Spleen (tissue), 11 donors: ENCODE results near the gene PITHD1. TPM values are rescaled to one million over a fixed set of nuclear protein-coding genes. Genes with fewer than 3 reads are reported as not detected.

Experiments used
- DNase-seq: peaks from one replicate; pipeline ENCODE4 v3.0.0-alpha.2; 2020
- H3K27ac ChIP-seq, 8 donors: fragments of 200-600 bp; sonication (generic) in 7 of 8; 1 replicate in 4 of 8; 2 replicates in 4 of 8; pipeline versions ENCODE4 v1.5.0 to v1.8.0; 2016 to 2021; ENCODE audit warnings: inconsistent platforms in 4 of 8, mild to moderate bottlenecking in 4 of 8, moderate library complexity in 1 of 8
- H3K27me3 ChIP-seq, 7 donors: fragments of 200-600 bp; sonication (generic) in 6 of 7; replicated peaks in 1 of 7; 1 replicate in 4 of 7; 2 replicates in 3 of 7; pipeline versions ENCODE4 v1.5.0 to v1.8.0; 2016 to 2021; ENCODE audit warnings: inconsistent platforms in 3 of 7, mild to moderate bottlenecking in 1 of 7
- H3K36me3 ChIP-seq, 6 donors: fragments of 200-600 bp; sonication (generic) in 5 of 6; 1 replicate in 4 of 6; 2 replicates in 2 of 6; pipeline versions ENCODE4 v1.5.0 to v1.8.0; 2016 to 2021; ENCODE audit warnings: inconsistent platforms in 2 of 6
- H3K4me1 ChIP-seq, 6 donors: fragments of 200-600 bp; sonication (generic) in 5 of 6; 1 replicate in 3 of 6; 2 replicates in 3 of 6; pipeline versions ENCODE4 v1.5.0 to v1.8.0; 2016 to 2021; ENCODE audit warnings: inconsistent platforms in 3 of 6
- H3K4me3 ChIP-seq, 8 donors: fragments of 200-600 bp; sonication (generic) in 7 of 8; 1 replicate in 4 of 8; 2 replicates in 4 of 8; pipeline versions ENCODE4 v1.5.0 to v1.8.0; 2016 to 2021; ENCODE audit warnings: inconsistent platforms in 4 of 8, mild to moderate bottlenecking in 4 of 8, moderate library complexity in 2 of 8
- H3K9me3 ChIP-seq, 8 donors: fragments of 200-600 bp; sonication (generic) in 7 of 8; 1 replicate in 4 of 8; 2 replicates in 4 of 8; pipeline versions ENCODE4 v1.5.0 to v1.8.0; 2016 to 2021; ENCODE audit warnings: inconsistent platforms in 4 of 8
- POLR2A ChIP-seq, 3 donors: fragments of 450-650 bp; IDR thresholded peaks; one replicate each; pipeline ENCODE4 v1.5.1; 2017; ENCODE audit warnings: antibody characterized with exemption in 3 of 3, mild to moderate bottlenecking in 1 of 3
- POLR2AphosphoS5 ChIP-seq, 3 donors: sonication (generic); formaldehyde crosslinking; IDR thresholded peaks; one replicate each; pipeline ENCODE4 v1.5.1; 2017; ENCODE audit warnings: antibody characterized with exemption in 3 of 3
- WGBS, 5 donors: extraction: QIAGEN DNeasy Blood & Tissue Kit in 3 of 5; methylation state at CpG; one replicate each; pipeline versions ENCODE4 v1.1.5 to v1.1.7; 2013 to 2018; 5-methylcytosine and 5-hydroxymethylcytosine counted together
- intact Hi-C: fragments of 100-400 bp; cut with DNase I; formaldehyde crosslinking; loops from one replicate; pipeline ENCODE4 v1.15.0; 2023; ENCODE audit warnings: low total_unique reads
- polyA plus RNA-seq, 3 donors: library from polyadenylated mRNA; stranded (reverse); fragments of 200-250 nt; gene quantifications; one replicate each; pipeline ENCODE4 v1.2.1, GENCODE V29; 2013
- total RNA-seq, 7 donors: library from RNA; depleted of rRNA in 3 of 7; stranded (reverse); fragments of >200 nt in 3 of 7; fragmentation: NEBNext Ultra II Directional in 4 of 7; extraction: Animal tissue kit (Norgen Biotek cat#: 25700) in 4 of 7; gene quantifications; one replicate each; pipeline versions ENCODE4 v1.1.0 to v1.2.1, GENCODE V29; 2016 to 2021
- TF ChIP-seq, protein P1 (sequence below), 11 experiments: fragments of 200-600 bp in 7 of 11; fragments of 450-650 bp in 4 of 11; sonication (generic) in 4 of 11; IDR thresholded peaks in 8 of 11; conservative IDR thresholded peaks in 3 of 11; 1 replicate in 7 of 11; 2 replicates in 4 of 11; pipeline versions ENCODE4 v1.4.0 to v1.8.0; 2016 to 2021; ENCODE audit warnings: antibody characterized with exemption in 11 of 11, inconsistent platforms in 4 of 11, mild to moderate bottlenecking in 1 of 11
- donor health status: healthy with polysubstance abuse.
- donor health status: DM: no; HTN: no; CAD: no; lungs with moderate emphysema.
- donor health status: DM: no; HTN: no; CAD: no.
- donor health status: Bipolar disorder and iron deficiency.
- donor health status: healthy.
- donor health status: DM: no; HTN: no; CAD: no.
- donor health status: DM: yes; HTN: yes; CAD: no.

Gene PITHD1
- total and polyA plus RNA-seq, 10 donors, result 43.9 to 68.5 (median 52.0) TPM

DNA sequence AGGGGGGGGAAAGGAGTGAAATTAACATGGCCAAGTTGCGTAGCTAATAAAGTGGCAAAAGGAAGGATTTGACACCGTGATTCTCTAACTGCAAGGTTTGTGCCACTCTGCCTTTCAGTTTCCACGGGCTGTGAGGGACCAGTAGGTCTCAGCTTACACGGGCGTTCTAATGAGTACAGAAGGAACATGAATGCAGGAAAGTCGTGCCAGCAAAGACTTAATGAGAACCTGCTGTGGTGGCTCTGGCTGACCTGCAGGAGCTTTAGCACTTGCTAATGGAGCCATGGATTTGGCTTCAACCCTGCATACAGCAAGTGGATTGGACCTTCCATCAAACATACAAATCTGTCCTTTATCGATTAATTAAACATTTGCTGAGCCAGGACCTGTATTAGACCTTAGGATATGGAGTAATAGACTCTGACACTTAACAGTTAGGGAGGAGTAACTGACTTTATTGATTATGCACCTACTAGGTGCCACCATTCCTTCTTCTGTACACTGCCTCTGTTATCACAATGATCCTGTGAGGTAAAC, 15.1 kb upstream of the PITHD1 start:
- Histone ChIP-seq H3K9me3 (no peaks in the 10 kb centered on the region), H3K27me3 (no peaks in the 10 kb centered on the region), H3K4me3 (no peak overlapping the region), H3K4me1 (peaks cover 0 to 9% (median 0%) of the 10 kb centered on the region in 6 donors), H3K27ac (no peak overlapping the region), H3K36me3 (peaks cover 0 to 100% (median 42%) of the 10 kb centered on the region in 6 donors)
- TF ChIP-seq, protein P1, sequence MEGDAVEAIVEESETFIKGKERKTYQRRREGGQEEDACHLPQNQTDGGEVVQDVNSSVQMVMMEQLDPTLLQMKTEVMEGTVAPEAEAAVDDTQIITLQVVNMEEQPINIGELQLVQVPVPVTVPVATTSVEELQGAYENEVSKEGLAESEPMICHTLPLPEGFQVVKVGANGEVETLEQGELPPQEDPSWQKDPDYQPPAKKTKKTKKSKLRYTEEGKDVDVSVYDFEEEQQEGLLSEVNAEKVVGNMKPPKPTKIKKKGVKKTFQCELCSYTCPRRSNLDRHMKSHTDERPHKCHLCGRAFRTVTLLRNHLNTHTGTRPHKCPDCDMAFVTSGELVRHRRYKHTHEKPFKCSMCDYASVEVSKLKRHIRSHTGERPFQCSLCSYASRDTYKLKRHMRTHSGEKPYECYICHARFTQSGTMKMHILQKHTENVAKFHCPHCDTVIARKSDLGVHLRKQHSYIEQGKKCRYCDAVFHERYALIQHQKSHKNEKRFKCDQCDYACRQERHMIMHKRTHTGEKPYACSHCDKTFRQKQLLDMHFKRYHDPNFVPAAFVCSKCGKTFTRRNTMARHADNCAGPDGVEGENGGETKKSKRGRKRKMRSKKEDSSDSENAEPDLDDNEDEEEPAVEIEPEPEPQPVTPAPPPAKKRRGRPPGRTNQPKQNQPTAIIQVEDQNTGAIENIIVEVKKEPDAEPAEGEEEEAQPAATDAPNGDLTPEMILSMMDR (IDR thresholded peaks at IDR 0.05 in 8 of 11, conservative IDR thresholded peaks at IDR 0.05 in 3 of 11), result no peak
- TF ChIP-seq POLR2AphosphoS5 (IDR thresholded peaks at IDR 0.05) (no peak), POLR2A (IDR thresholded peaks at IDR 0.05) (no peak)
- intact Hi-C loops, result no loop called here
- WGBS, 5 donors, result 82 to 95% (median 92%) methylated on average over 7 of the region's 7 CpGs
- DNase-seq, result no peak

GRCh38 chr1:23768733-23769132, 9.5 kb upstream of the PITHD1 start:
- Histone ChIP-seq H3K27ac (no peak overlapping the region), H3K27me3 (no peaks in the 10 kb centered on the region), H3K9me3 (no peaks in the 10 kb centered on the region), H3K4me3 (no peak overlapping the region), H3K4me1 (peaks cover 0 to 9% (median 7%) of the 10 kb centered on the region in 6 donors), H3K36me3 (peaks cover 0 to 69% (median 5%) of the 10 kb centered on the region in 6 donors)
- TF ChIP-seq, protein P1 (IDR thresholded peaks at IDR 0.05 in 8 of 11, conservative IDR thresholded peaks at IDR 0.05 in 3 of 11), result no peak
- no peak for TF ChIP-seq POLR2A (IDR thresholded peaks at IDR 0.05)
- no peak for TF ChIP-seq POLR2AphosphoS5 (IDR thresholded peaks at IDR 0.05)
- no peak for DNase-seq
- intact Hi-C loops, result no loop called here
- WGBS, 5 donors, result 85 to 96% (median 88%) methylated on average over 5 of the region's 5 CpGs

DNA sequence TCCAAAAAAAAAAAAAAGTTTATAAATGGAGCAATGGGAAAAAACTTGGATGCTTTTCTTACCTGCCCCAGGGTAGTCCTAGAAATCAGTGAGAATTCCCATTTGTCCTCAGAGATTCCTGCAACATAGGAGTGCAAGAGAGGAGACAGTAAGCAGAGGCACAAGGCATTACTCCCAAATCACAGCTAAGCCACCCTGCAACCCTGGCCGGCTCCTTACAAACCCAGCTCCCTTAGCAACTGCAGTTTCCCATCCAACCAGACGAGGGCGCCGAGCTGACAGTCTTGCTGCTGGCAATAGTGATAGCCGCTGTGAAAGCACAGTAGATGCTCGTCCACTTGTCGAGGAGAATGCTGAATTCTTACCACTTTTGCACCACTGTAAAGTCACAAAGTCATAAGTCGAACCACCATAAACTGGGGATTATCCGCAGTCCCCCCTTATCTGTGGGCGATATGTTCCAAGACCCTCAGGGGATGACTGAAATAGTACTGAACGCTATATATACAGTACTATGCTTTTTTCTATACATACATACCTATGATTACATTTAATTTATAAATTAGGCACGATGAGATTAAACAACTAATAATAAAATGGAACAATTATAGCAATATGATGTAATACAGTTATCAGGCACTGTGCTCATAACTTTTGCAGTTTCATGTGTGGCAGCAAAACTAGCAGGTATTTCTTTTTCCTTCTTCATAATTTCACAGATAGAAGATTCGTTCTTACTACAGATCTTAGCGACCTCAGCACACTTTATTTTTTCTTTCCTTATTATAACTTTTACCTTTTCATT, 6.0 kb upstream of the PITHD1 start:
- Histone ChIP-seq H3K4me1 (peaks cover 3 to 26% (median 13%) of the 10 kb centered on the region in 6 donors), H3K27ac (no peak overlapping the region), H3K36me3 (peaks cover 0 to 34% (median 3%) of the 10 kb centered on the region in 6 donors), H3K9me3 (no peaks in the 10 kb centered on the region), H3K27me3 (no peaks in the 10 kb centered on the region), H3K4me3 (no peak overlapping the region)
- peak; percentile 96 for DNase-seq
- WGBS, 5 donors, result 21 to 22% (median 21%) methylated on average over 13 to 14 of the region's 14 CpGs
- intact Hi-C loops, result no loop called here
- peak in 2 of 3 donors; percentile 37 to 63 for TF ChIP-seq POLR2AphosphoS5 (IDR thresholded peaks at IDR 0.05)
- no peak for TF ChIP-seq POLR2A (IDR thresholded peaks at IDR 0.05)
- TF ChIP-seq, protein P1 (IDR thresholded peaks at IDR 0.05 in 8 of 11, conservative IDR thresholded peaks at IDR 0.05 in 3 of 11), result peak; percentile 73 to 96 (median 92)

DNA sequence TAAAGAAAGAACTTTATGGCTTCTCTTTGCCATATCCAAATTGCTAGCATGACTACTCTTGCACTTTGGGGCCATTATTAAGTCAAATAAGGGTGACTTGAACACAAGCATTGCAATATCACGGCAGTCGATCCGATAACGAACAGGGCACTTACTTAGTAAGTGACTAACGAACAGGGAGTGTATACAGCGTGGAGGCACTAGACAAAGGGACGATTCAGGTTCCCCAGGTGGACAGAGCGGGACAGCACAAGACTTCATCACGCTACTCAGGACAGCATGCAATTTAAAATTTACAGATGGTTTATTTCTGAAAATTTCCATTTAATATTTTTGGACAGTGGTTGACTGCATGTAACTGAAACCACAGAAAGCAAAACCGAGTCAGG, 5.4 kb upstream of the PITHD1 start:
- TF ChIP-seq POLR2A (IDR thresholded peaks at IDR 0.05) (no peak), POLR2AphosphoS5 (IDR thresholded peaks at IDR 0.05) (no peak)
- TF ChIP-seq, protein P1 (IDR thresholded peaks at IDR 0.05 in 8 of 11, conservative IDR thresholded peaks at IDR 0.05 in 3 of 11), result no peak
- Histone ChIP-seq H3K4me1 (peaks cover 8 to 32% (median 18%) of the 10 kb centered on the region in 6 donors), H3K36me3 (peaks cover 0 to 28% (median 3%) of the 10 kb centered on the region in 6 donors), H3K27me3 (no peaks in the 10 kb centered on the region), H3K4me3 (no peak overlapping the region), H3K27ac (no peak overlapping the region), H3K9me3 (no peaks in the 10 kb centered on the region)
- DNase-seq, result no peak
- WGBS, 5 donors, result 91 to 93% (median 92%) methylated on average over 10 of the region's 10 CpGs
- intact Hi-C loops, result no loop called here
